Bone marrow (tissue), 2 donors: ENCODE measurements around the gene ENSA.
"Not testable (repeated sequence)": the region's sequence is repeated elsewhere in the genome, so short reads cannot be mapped to it uniquely, and the experiment has no call there.

ENCODE experiments used
- DNase-seq, 2 donors: peaks; one replicate each; lab custom pipeline; 2025; lab: John Stamatoyannopoulos, UW

Gene ENSA, protein sequence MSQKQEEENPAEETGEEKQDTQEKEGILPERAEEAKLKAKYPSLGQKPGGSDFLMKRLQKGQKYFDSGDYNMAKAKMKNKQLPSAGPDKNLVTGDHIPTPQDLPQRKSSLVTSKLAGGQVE

GRCh38 chr1:150629115-150629928, at the start of gene ENSA:
TSS of gene ENSA (minus strand) at chr1:150629612. CDS start at chr1:150629470, 142 bp downstream.
- DNase-seq: peak; percentile 93 to 99

DNA sequence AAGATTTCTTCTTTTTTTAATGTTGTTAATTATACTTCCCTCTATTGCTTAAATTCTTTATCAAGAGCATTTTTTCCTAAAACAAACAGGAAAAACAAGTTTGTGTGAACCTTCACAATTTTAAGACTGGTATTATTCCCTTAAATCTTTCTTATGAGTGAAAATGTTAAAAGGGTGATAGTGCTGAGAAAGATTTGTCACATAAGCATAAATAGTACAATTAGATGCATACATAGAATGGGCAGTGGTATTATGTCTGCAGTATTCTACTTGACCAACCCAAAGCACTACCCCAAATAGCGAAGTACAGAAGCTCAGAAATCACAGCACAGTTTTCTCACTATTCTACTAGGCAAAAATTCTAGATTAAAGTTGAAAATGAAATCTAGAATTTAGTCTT, 49.6 kb upstream of the ENSA start:
- DNase-seq: no peak

- no peak for DNase-seq
These were observed 45.5 kb upstream of the ENSA start for GRCh38 chr1:150674881-150675280.

- no peak for DNase-seq
These were observed 33.9 kb upstream of the ENSA start for GRCh38 chr1:150663321-150663720.

DNA sequence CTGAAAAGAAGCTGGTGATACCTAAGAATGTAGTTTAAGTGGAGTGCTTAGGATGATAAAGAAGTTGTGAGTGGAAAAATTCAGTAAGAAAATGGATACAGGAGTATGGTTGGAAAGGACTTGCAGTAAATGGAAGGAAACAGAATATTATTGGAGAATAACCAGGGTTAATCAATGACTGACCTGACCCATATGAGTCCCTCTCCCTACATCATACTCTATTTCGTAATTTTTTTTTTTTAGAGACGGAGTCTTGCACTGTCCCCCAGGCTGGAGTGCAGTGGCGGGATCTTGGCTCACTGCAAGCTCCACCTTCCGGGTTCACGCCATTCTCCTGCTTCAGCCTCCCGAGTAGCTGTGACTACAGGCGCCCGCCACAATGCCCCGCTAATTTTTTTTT, 33.4 kb upstream of the ENSA start:
- DNase-seq: no peak

DNA sequence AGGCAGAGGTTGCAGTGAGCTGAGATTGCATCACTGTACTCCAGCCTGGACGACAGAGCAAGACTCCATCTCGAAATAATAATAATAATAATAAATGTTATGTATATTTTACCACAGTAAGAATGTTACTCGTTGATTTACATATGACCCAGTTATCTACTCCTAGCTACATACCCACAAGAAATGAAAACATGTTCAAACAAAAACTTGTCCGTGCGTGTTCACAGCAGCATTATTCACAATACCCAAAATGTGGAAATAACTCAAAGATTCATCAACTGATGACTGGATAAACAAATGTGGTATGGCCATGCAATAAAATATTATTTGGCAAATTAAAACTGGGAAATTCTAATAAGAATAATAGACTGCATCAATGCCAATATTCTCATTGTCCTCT, 31.7 kb upstream of the ENSA start:
- DNase-seq: no peak

DNA sequence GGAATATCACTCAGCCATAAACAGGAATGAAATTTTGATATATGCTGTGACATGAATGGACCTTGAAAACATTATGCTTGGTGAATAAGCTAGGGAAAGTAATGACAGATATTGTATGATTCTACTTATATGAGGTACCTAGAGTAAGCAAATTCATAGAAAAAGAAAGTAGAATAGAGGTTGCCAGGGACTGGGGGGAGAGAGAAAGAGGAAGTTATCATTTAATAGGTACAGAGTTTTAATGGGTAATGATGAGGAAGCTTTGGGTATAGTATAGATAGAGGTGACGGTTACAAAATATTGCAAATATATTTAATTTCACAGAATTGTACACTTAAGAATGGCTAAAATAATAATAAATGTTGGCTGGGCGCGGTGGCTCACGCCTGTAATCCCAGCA, 31.2 kb upstream of the ENSA start:
- DNase-seq: peak in 1 of 2 donors; percentile 7

DNA sequence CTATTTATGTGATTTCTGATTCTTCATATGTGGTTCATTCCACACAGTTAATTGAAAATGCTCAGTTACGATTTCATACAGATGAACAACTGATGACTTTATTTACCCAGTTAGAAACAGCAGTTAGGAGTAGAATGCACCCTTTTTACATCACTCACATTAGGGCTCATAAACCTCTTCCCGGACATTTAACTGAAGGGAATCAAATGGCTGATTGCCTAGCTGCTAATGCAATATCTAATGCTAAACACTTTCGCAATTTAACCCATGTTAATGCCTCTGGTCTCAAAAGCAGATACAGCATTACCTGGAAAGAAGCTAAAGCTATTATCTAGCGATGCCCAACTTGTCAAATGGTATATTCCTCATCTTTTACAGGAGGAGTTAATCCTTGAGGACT, 27.7 kb upstream of the ENSA start:
- DNase-seq: not testable (repeated sequence)

GRCh38 chr1:150654635-150655034, 25.2 kb upstream of the ENSA start:
- not testable (repeated sequence) for DNase-seq

DNA sequence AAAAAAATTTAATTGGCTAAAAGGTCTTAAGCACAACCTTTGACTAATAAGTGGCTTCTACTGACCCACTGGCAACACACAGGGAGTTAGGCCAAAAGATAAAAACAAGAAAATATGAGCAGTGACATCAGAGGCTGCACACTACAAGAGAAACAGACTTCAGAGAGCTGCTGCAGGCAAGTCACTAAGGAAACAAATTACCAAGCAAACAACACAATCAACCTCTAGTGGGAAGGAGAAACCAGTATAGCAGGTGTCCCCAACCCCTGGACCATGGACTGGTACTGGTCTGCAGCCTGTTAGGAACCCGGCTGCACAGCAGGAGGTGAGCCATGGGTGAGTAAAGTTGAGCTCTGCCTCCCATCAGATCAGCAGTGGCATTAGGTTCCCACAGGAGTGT, 20.8 kb upstream of the ENSA start:
- no peak for DNase-seq

GRCh38 chr1:150649441-150650075, 20.1 kb upstream of the ENSA start:
- no peak for DNase-seq

DNA sequence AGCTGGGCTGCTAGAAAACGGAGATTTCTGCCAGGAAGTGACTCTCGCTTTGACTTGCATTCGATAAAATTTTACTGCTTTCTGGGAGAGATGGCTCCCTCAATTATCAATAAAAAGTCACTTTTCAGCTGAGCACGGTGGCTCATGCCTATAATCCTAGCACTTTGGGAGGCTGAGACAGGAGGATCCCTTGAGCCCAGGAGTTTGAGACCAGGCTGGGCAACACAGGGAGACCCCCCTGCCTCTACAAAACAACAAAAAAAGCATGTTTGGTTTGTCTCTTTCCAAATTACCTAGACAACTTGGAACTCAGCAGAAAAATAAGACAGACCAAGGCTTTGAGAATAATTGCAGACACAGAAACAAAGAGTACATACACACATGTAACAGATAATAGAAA, 12.9 kb upstream of the ENSA start:
- no peak for DNase-seq

GRCh38 chr1:150641126-150641815, 11.9 kb upstream of the ENSA start:
- DNase-seq: not testable (repeated sequence)

- not testable (repeated sequence) for DNase-seq
These were observed 9.0 kb upstream of the ENSA start for GRCh38 chr1:150638430-150638829.

GRCh38 chr1:150634839-150635622, 5.6 kb upstream of the ENSA start:
- DNase-seq: not testable (repeated sequence)

- no peak for DNase-seq
These were observed 672 bp downstream of the ENSA start for GRCh38 chr1:150628766-150629114.

DNA sequence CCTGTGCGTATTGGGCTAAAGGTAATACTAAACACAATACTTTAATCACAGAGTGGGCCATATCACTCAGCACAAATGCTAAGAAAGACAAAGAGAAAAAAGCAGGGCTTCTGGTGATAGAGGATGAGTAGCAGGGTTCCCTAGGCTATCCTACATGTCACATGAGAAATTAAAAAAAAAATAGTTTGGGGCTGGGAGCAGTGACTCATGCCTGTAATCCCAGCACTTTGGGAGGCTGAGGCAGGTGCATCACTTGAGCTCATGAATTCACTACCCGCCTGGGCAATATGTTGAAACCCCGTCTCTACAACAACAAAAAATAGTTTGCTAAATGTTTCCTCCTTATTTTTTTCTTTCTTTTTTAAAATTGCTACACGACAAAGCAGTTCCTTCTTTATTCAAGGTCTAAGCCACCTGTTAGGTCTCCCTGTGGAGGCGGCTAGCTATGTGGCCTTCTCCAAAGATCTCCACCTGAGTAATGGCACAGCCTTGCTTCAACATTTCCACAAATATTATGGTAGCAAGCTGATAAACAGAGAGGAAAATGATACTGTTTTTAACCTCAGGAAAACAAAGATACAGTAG, 1.5 kb downstream of the ENSA start:
- no peak for DNase-seq

DNA sequence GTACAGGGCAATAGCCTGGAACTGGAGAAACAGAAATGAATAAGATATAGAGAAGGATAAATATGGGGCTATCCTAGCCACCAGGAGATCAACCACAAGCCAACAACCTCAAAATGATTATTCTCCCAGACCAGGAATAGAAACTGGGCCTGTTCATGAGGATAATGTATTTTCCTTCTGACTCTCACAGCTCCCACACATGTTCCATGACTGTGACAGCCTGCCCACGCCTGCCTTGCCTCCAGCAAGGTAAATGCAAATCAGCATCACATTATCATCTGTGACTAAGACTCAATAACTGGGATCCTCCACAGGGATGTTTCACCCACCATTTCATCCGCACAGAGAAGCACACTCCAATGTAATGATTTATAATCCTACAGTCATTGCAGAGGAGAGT, 3.3 kb downstream of the ENSA start:
- DNase-seq: no peak

GRCh38 chr1:150624546-150624945, 4.9 kb downstream of the ENSA start:
- DNase-seq: not testable (repeated sequence)

GRCh38 chr1:150624134-150624533, 5.3 kb downstream of the ENSA start:
- DNase-seq: not testable (repeated sequence)

DNA sequence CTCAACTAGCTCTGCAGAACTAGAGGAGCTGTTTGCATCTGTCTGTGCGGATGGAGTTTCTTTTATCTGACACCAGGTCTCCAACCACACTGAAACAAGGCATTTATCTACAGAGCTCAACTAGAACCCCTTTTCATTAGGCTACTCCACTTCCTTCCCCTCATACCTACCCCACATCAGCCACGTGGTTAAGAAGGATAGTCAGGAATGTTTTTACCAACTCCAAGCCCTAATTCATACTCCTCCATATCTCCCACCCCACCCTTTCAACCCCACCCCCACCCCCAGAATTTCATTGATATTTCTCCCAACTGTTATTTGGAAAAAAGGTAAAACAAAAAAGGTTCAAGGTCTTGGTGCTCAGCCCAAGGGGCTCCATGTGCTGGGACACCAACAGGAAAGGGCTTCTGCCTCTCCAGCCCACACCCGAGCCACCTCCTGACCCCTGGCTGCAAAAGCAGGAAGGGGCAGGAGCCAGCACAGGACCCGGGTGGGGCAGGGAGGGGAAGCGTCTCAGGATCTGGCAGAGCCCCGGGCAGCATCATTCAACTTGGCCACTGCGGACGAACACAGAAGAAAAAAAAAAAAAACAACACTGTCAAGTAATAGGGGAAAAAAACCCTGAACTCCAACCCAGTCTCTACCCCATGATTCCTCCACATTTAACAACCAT, 7.0 kb downstream of the ENSA start:
- DNase-seq: no peak
